GM12878 (cell line): ENCODE measurements around the gene PPM1J. TPM values are rescaled to one million over a fixed set of nuclear protein-coding genes. Genes with fewer than 3 reads are reported as not detected.

Source experiments
- ATAC-seq: fragments of 200-7000 bp; cut with Tn5 transposase; 3 replicates; pipeline ENCODE4 v1.9.1; 2020; ENCODE audit warnings: mild to moderate bottlenecking, moderate library complexity
- BruUV-seq: library from RNA; stranded (reverse); fragments of 400-500 nt; replicated peaks from 2 replicates; lab custom pipeline; 2021; lab: Mats Ljungman, UMichigan
- CTCF ChIA-PET: fragments of 300-600 bp; sonication (Branson Sonifier 250); formaldehyde crosslinking; extraction: SDS; loops from one replicate; lab custom pipeline; 2021; ENCODE audit warnings: inconsistent platforms; lab: Yijun Ruan, JAX
- POLR2A ChIA-PET: fragments of 350-600 bp; formaldehyde crosslinking; extraction: SDS; loops from one replicate; lab custom pipeline; 2021; ENCODE audit warnings: inconsistent platforms; lab: Charles Lee
- RAD21 ChIA-PET: fragments of 300-600 bp; sonication (Branson Sonifier 250); formaldehyde crosslinking; loops from one replicate; lab custom pipeline; 2023; ENCODE audit warnings: antibody characterized with exemption; ENCODE audit not compliant: unreplicated experiment; lab: Charles Lee
- SMC1A ChIA-PET: fragments of 300-600 bp; sonication (Branson Sonifier 250); formaldehyde crosslinking; loops from one replicate; lab custom pipeline; 2023; ENCODE audit not compliant: unreplicated experiment, uncharacterized antibody; lab: Charles Lee
- DNase-seq: peaks from one replicate; pipeline ENCODE4 v3.0.0-alpha.2; 2011; ENCODE audit warnings: low read depth, low spot score
- FAIRE-seq: peaks from 3 replicates; lab custom pipeline; 2011; peaks lifted over from hg19 to GRCh38; lab: Jason Lieb, UNC
- H2AFZ ChIP-seq: 2 replicates; pipeline ENCODE4 v1.6.0; 2011; ENCODE audit warnings: low read depth, low read length, control low read depth; ENCODE audit not compliant: control insufficient read depth
- H3K27ac ChIP-seq: 2 replicates; pipeline ENCODE4 v1.5.1; 2011; ENCODE audit warnings: control low read depth; ENCODE audit not compliant: control insufficient read depth, insufficient read depth
- H3K27me3 ChIP-seq, 2 experiments: replicated peaks in 1 of 2; 2 replicates each; pipeline versions ENCODE4 v1.6.0 to v1.6.1; 2011; ENCODE audit warnings: low read length in 1 of 2; ENCODE audit not compliant: control insufficient read depth in 2 of 2, insufficient read depth in 2 of 2
- H3K36me3 ChIP-seq, 2 experiments: 2 replicates each; pipeline ENCODE4 v1.5.1; 2011; ENCODE audit warnings: low read length in 1 of 2; ENCODE audit not compliant: control insufficient read depth in 2 of 2, insufficient read depth in 2 of 2
- H3K4me1 ChIP-seq: 2 replicates; pipeline ENCODE4 v1.6.1; 2011; ENCODE audit warnings: mild to moderate bottlenecking, low read length, moderate library complexity, mixed read lengths; ENCODE audit not compliant: control insufficient read depth, insufficient read depth
- H3K4me2 ChIP-seq: 2 replicates; pipeline ENCODE4 v1.6.0; 2011; ENCODE audit warnings: control low read depth; ENCODE audit not compliant: control insufficient read depth, insufficient read depth
- H3K4me3 ChIP-seq: fragments of 200-600 bp; sonication (generic); 2 replicates; pipeline ENCODE4 v1.5.1; 2016
- H3K79me2 ChIP-seq: 2 replicates; pipeline ENCODE4 v1.6.0; 2011; ENCODE audit warnings: low read length; ENCODE audit not compliant: control insufficient read depth, insufficient read depth
- H3K9ac ChIP-seq: 2 replicates; pipeline ENCODE4 v1.8.0; 2011; ENCODE audit warnings: low read length, control low read depth, mixed read lengths; ENCODE audit not compliant: control insufficient read depth, insufficient read depth
- H3K9me3 ChIP-seq: replicated peaks from 3 replicates; pipeline ENCODE4 v1.5.1; 2011; ENCODE audit warnings: mild to moderate bottlenecking, low read length; ENCODE audit not compliant: control insufficient read depth, insufficient read depth
- H4K20me1 ChIP-seq: 2 replicates; pipeline ENCODE4 v1.6.0; 2011; ENCODE audit not compliant: control insufficient read depth, insufficient read depth
- CREM ChIP-seq: IDR thresholded peaks from 2 replicates; pipeline ENCODE4 v1.6.1; 2014; ENCODE audit warnings: antibody characterized with exemption, low read depth
- PBX3 ChIP-seq: IDR thresholded peaks from 2 replicates; pipeline ENCODE4 v1.6.1; 2011; ENCODE audit warnings: mild to moderate bottlenecking, low read depth, low read length, moderate library complexity; ENCODE audit not compliant: insufficient replicate concordance
- RB1 ChIP-seq: fragments of 450-650 bp; formaldehyde crosslinking; IDR thresholded peaks from 2 replicates; pipeline ENCODE4 v1.6.1; 2017; ENCODE audit warnings: mild to moderate bottlenecking, borderline replicate concordance
- SMAD5 ChIP-seq: IDR thresholded peaks from 2 replicates; pipeline ENCODE4 v1.6.1; 2016; ENCODE audit warnings: antibody characterized with exemption, low read depth
- SREBF1 ChIP-seq: IDR thresholded peaks from 2 replicates; pipeline ENCODE4 v1.6.1; 2012; ENCODE audit warnings: mild to moderate bottlenecking, low read length
- ZNF24 ChIP-seq: fragments of 450-650 bp; IDR thresholded peaks from 2 replicates; pipeline ENCODE4 v1.6.1; 2017; ENCODE audit warnings: antibody characterized with exemption, mild to moderate bottlenecking
- ZNF384 ChIP-seq: IDR thresholded peaks from 2 replicates; pipeline ENCODE4 v1.6.1; 2012; ENCODE audit warnings: low read depth, mild to moderate bottlenecking, low read length, improper control_type of control experiment, borderline replicate concordance
- WGBS: methylation state at CpG from one replicate; pipeline ENCODE4 v1.1.6; 2016; ENCODE audit warnings: low lambda C conversion rate; ENCODE audit not compliant: insufficient replicate concordance, insufficient coverage; ENCODE audit errors: missing lambda C conversion rate; 5-methylcytosine and 5-hydroxymethylcytosine counted together
- in situ Hi-C: fragments of 300-500 bp; cut with MboI; formaldehyde crosslinking; loops from 9 replicates; pipeline ENCODE4 v1.14.3; 2018; ENCODE audit warnings: mixed read lengths
- intact Hi-C: fragments of 100-400 bp; cut with micrococcal nuclease; formaldehyde crosslinking; loops from one replicate; pipeline ENCODE4 v1.14.2; 2022; ENCODE audit not compliant: unreplicated experiment
- polyA plus RNA-seq, 11 experiments: library from polyadenylated mRNA; depleted of rRNA in 4 of 11; unstranded in 6 of 11; stranded (reverse) in 5 of 11; fragments of >200 nt; fragmentation: Nextera tagmentation in 4 of 11; fragmentation: Illumina TruSeq in 1 of 11; extraction: Ambion mirVana in 4 of 11; extraction: Trizol in 1 of 11; gene quantifications; 1 replicate in 1 of 11; 2 replicates in 10 of 11; pipeline versions ENCODE4 v1.2.1 to v1.2.3, GENCODE V29; 2011 to 2016; ENCODE audit warnings: inconsistent platforms in 2 of 11, missing spikeins in 2 of 11, low read depth in 1 of 11
- total RNA-seq, 4 experiments: library from RNA; depleted of rRNA in 3 of 4; stranded (reverse); fragments of >200 nt in 3 of 4; fragmentation: Illumina TruSeq in 1 of 4; extraction: Trizol in 1 of 4; gene quantifications; 2 replicates each; pipeline versions ENCODE4 v1.2.1 to v1.2.3, GENCODE V29; 2013 to 2021

The PPM1J gene
- total and polyA plus RNA-seq, 10 of the 15 experiments (the other 5 are each of a cell fraction or from before 2014, with no cell fraction given) = 0.07 to 1.8 (median 0.59) TPM; not detected in 1

- no peak overlapping the region for H3K4me2 ChIP-seq
- H4K20me1 ChIP-seq = no peaks in the 10 kb centered on the region
- POLR2A ChIA-PET = interaction anchor here (0.5 to 1.7 kb wide), 2 partner anchors 15 to 258 kb away, joined by 3 to 6 read pairs; no protein-coding TSS in a partner anchor
- SMC1A ChIA-PET = interaction anchor here (0.7 to 1.1 kb wide), 2 partner anchors 9 to 19 kb away, joined by 3 read pairs; no protein-coding TSS in a partner anchor
- BruUV-seq = no TSS peak
- peaks cover 2 to 41% of the 10 kb centered on the region in 2 experiments for H3K36me3 ChIP-seq
- WGBS = 98% methylated on average over 3 of the region's 3 CpGs
- H3K4me1 ChIP-seq = no peaks in the 10 kb centered on the region
- intact Hi-C loops = loop anchor here (5.0 kb wide), 1 partner anchor 34 kb away; no protein-coding TSS in a partner anchor
- TF ChIP-seq ZNF384 = no peak
- TF ChIP-seq RB1 = no peak
- no peak for TF ChIP-seq SMAD5
- no peak for TF ChIP-seq SREBF1
- no peak for TF ChIP-seq CREM
- TF ChIP-seq PBX3 = no peak
- no peak for TF ChIP-seq ZNF24
- CTCF ChIA-PET = interaction anchor here (2.6 kb wide), 1 partner anchor 8 kb away, joined by 12 read pairs; the partner anchor contains the start of gene MOV10
- H3K27ac ChIP-seq = no peak overlapping the region
- FAIRE-seq (no peak), DNase-seq (no peak), ATAC-seq (no peak)
- H3K27me3 ChIP-seq = no peaks in the 10 kb centered on the region
- no peaks in the 10 kb centered on the region for H3K79me2 ChIP-seq
- RAD21 ChIA-PET = no interaction called here
- H2AFZ ChIP-seq = no peak overlapping the region
- H3K9ac ChIP-seq = no peak overlapping the region
- no peaks in the 10 kb centered on the region for H3K9me3 ChIP-seq
- in situ Hi-C loops = no loop called here
- no peak overlapping the region for H3K4me3 ChIP-seq
These were observed 49.3 kb downstream of the PPM1J start for GRCh38 chr1:112665857-112666256.

Other genes with a start within 250 kb of the PPM1J start
- gene WNT2B, start 206.4 kb downstream of the PPM1J start, total RNA-seq (2014; rRNA removed) = under 0.01 and 0.11 TPM in 2 replicates
- gene WNT2B, start 206.4 kb downstream of the PPM1J start, total RNA-seq (2014; rRNA removed; fragmentation: Illumina TruSeq; extraction: Trizol) = 0.18 and 0.31 TPM in 2 replicates
- 0.11 and 0.15 TPM in 2 replicates for gene WNT2B, start 206.4 kb downstream of the PPM1J start, total RNA-seq (2021)
- gene WNT2B, start 206.4 kb downstream of the PPM1J start, polyA plus RNA-seq (2011; rRNA removed) = 1.1 and 1.5 TPM in 2 replicates
- 0.10 and 0.16 TPM in 2 replicates for gene WNT2B, start 206.4 kb downstream of the PPM1J start, polyA plus RNA-seq (2014; fragmentation: Illumina TruSeq; extraction: Trizol)
- gene WNT2B, start 206.4 kb downstream of the PPM1J start, polyA plus RNA-seq (2014; fragmentation: Nextera tagmentation; extraction: Ambion mirVana) = under 1 TPM; 0.02 to 0.08 TPM
- gene WNT2B, start 206.4 kb downstream of the PPM1J start, polyA plus RNA-seq (2014; rRNA removed) = 0.13 and 0.26 TPM in 2 replicates
- under 1 TPM; 0.12 to 0.23 TPM for gene WNT2B, start 206.4 kb downstream of the PPM1J start, polyA plus RNA-seq (2016; fragmentation: Nextera tagmentation; extraction: Ambion mirVana)
- 8.3 and 9.9 TPM in 2 replicates for gene ST7L, start 96.2 kb downstream of the PPM1J start, total RNA-seq (2014; rRNA removed)
- gene ST7L, start 96.2 kb downstream of the PPM1J start, total RNA-seq (2014; rRNA removed; fragmentation: Illumina TruSeq; extraction: Trizol) = 11.8 and 12.5 TPM in 2 replicates
- gene ST7L, start 96.2 kb downstream of the PPM1J start, total RNA-seq (2021) = 6.0 and 7.6 TPM in 2 replicates
- gene ST7L, start 96.2 kb downstream of the PPM1J start, polyA plus RNA-seq (2011; rRNA removed) = 13.1 and 17.8 TPM in 2 replicates
- gene ST7L, start 96.2 kb downstream of the PPM1J start, polyA plus RNA-seq (2014; fragmentation: Illumina TruSeq; extraction: Trizol) = 7.8 and 10.2 TPM in 2 replicates
- 1 to 10 TPM; 3.6 to 5.4 TPM for gene ST7L, start 96.2 kb downstream of the PPM1J start, polyA plus RNA-seq (2014; fragmentation: Nextera tagmentation; extraction: Ambion mirVana)
- gene ST7L, start 96.2 kb downstream of the PPM1J start, polyA plus RNA-seq (2014; rRNA removed) = 7.0 and 11.7 TPM in 2 replicates
- 10 to 100 TPM; 12.0 to 13.7 TPM for gene ST7L, start 96.2 kb downstream of the PPM1J start, polyA plus RNA-seq (2016; fragmentation: Nextera tagmentation; extraction: Ambion mirVana)
- 231 and 289 TPM in 2 replicates for gene CAPZA1, start 95.5 kb downstream of the PPM1J start, total RNA-seq (2014; rRNA removed)
- 248 TPM in 2 replicates for gene CAPZA1, start 95.5 kb downstream of the PPM1J start, total RNA-seq (2014; rRNA removed; fragmentation: Illumina TruSeq; extraction: Trizol)
- gene CAPZA1, start 95.5 kb downstream of the PPM1J start, total RNA-seq (2021) = 211 and 216 TPM in 2 replicates
- 289 and 478 TPM in 2 replicates for gene CAPZA1, start 95.5 kb downstream of the PPM1J start, polyA plus RNA-seq (2011; rRNA removed)
- 268 and 330 TPM in 2 replicates for gene CAPZA1, start 95.5 kb downstream of the PPM1J start, polyA plus RNA-seq (2014; fragmentation: Illumina TruSeq; extraction: Trizol)
- gene CAPZA1, start 95.5 kb downstream of the PPM1J start, polyA plus RNA-seq (2014; fragmentation: Nextera tagmentation; extraction: Ambion mirVana) = 100 to 1,000 TPM; 401 to 886 TPM
- 179 and 187 TPM in 2 replicates for gene CAPZA1, start 95.5 kb downstream of the PPM1J start, polyA plus RNA-seq (2014; rRNA removed)
- 100 to 1,000 TPM; 394 to 404 TPM for gene CAPZA1, start 95.5 kb downstream of the PPM1J start, polyA plus RNA-seq (2016; fragmentation: Nextera tagmentation; extraction: Ambion mirVana)
- 43.1 and 47.1 TPM in 2 replicates for gene MOV10, start 40.7 kb downstream of the PPM1J start, total RNA-seq (2014; rRNA removed)
- 31.4 and 37.4 TPM in 2 replicates for gene MOV10, start 40.7 kb downstream of the PPM1J start, total RNA-seq (2014; rRNA removed; fragmentation: Illumina TruSeq; extraction: Trizol)
- 78.2 and 80.3 TPM in 2 replicates for gene MOV10, start 40.7 kb downstream of the PPM1J start, total RNA-seq (2021)
- gene MOV10, start 40.7 kb downstream of the PPM1J start, polyA plus RNA-seq (2011; rRNA removed) = 15.7 and 43.7 TPM in 2 replicates
- 44.5 and 70.4 TPM in 2 replicates for gene MOV10, start 40.7 kb downstream of the PPM1J start, polyA plus RNA-seq (2014; fragmentation: Illumina TruSeq; extraction: Trizol)
- gene MOV10, start 40.7 kb downstream of the PPM1J start, polyA plus RNA-seq (2014; fragmentation: Nextera tagmentation; extraction: Ambion mirVana) = 10 to 100 TPM; 21.0 to 28.6 TPM
- 65.8 and 82.0 TPM in 2 replicates for gene MOV10, start 40.7 kb downstream of the PPM1J start, polyA plus RNA-seq (2014; rRNA removed)
- gene MOV10, start 40.7 kb downstream of the PPM1J start, polyA plus RNA-seq (2016; fragmentation: Nextera tagmentation; extraction: Ambion mirVana) = 10 to 100 TPM; 52.5 to 58.6 TPM
- 178 and 187 TPM in 2 replicates for gene RHOC, start 8.2 kb downstream of the PPM1J start, total RNA-seq (2014; rRNA removed)
- gene RHOC, start 8.2 kb downstream of the PPM1J start, total RNA-seq (2014; rRNA removed; fragmentation: Illumina TruSeq; extraction: Trizol) = 183 TPM in 2 replicates
- 138 and 142 TPM in 2 replicates for gene RHOC, start 8.2 kb downstream of the PPM1J start, total RNA-seq (2021)
- 258 and 371 TPM in 2 replicates for gene RHOC, start 8.2 kb downstream of the PPM1J start, polyA plus RNA-seq (2011; rRNA removed)
- 316 and 336 TPM in 2 replicates for gene RHOC, start 8.2 kb downstream of the PPM1J start, polyA plus RNA-seq (2014; fragmentation: Illumina TruSeq; extraction: Trizol)
- 10 to 100 TPM; 20.6 to 37.9 TPM for gene RHOC, start 8.2 kb downstream of the PPM1J start, polyA plus RNA-seq (2014; fragmentation: Nextera tagmentation; extraction: Ambion mirVana)
- gene RHOC, start 8.2 kb downstream of the PPM1J start, polyA plus RNA-seq (2014; rRNA removed) = 232 and 264 TPM in 2 replicates
- gene RHOC, start 8.2 kb downstream of the PPM1J start, polyA plus RNA-seq (2016; fragmentation: Nextera tagmentation; extraction: Ambion mirVana) = 100 to 1,000 TPM; 118 to 130 TPM
- gene SLC16A1, start 240.9 kb upstream of the PPM1J start, total RNA-seq (2014; rRNA removed) = 74.1 and 82.9 TPM in 2 replicates
- 64.7 and 64.9 TPM in 2 replicates for gene SLC16A1, start 240.9 kb upstream of the PPM1J start, total RNA-seq (2014; rRNA removed; fragmentation: Illumina TruSeq; extraction: Trizol)
- gene SLC16A1, start 240.9 kb upstream of the PPM1J start, total RNA-seq (2021) = 64.2 and 68.6 TPM in 2 replicates
- gene SLC16A1, start 240.9 kb upstream of the PPM1J start, polyA plus RNA-seq (2011; rRNA removed) = 106 and 121 TPM in 2 replicates
- gene SLC16A1, start 240.9 kb upstream of the PPM1J start, polyA plus RNA-seq (2014; fragmentation: Illumina TruSeq; extraction: Trizol) = 61.5 and 72.0 TPM in 2 replicates
- 10 to 100 TPM; 40.1 to 45.2 TPM for gene SLC16A1, start 240.9 kb upstream of the PPM1J start, polyA plus RNA-seq (2014; fragmentation: Nextera tagmentation; extraction: Ambion mirVana)
- gene SLC16A1, start 240.9 kb upstream of the PPM1J start, polyA plus RNA-seq (2014; rRNA removed) = 36.8 and 39.0 TPM in 2 replicates
- 10 to 100 TPM; 66.9 to 73.5 TPM for gene SLC16A1, start 240.9 kb upstream of the PPM1J start, polyA plus RNA-seq (2016; fragmentation: Nextera tagmentation; extraction: Ambion mirVana)